K562 (cell line): ENCODE data around the gene LINGO4. TPM values are rescaled to one million over a fixed set of nuclear protein-coding genes. Genes with fewer than 3 reads are reported as not detected.

ENCODE experiments used
- ATAC-seq: fragments of 200-7000 bp; cut with Tn5 transposase; 3 replicates; pipeline ENCODE4 v1.9.1; 2020; ENCODE audit warnings: moderate library complexity
- BruUV-seq: library from RNA; stranded (reverse); fragments of 400-500 nt; replicated peaks from 2 replicates; lab custom pipeline; 2021; lab: Mats Ljungman, UMichigan
- CTCF ChIA-PET: fragments of 300-600 bp; formaldehyde crosslinking; extraction: SDS; loops from one replicate; lab custom pipeline; 2021; ENCODE audit warnings: low intra/inter-chr PET ratio; lab: Yijun Ruan, JAX
- POLR2A ChIA-PET: fragments of 300-600, 350-650 bp; sonication (Branson Sonifier 250); formaldehyde crosslinking; extraction: SDS; loops from one replicate; lab custom pipeline; 2021; ENCODE audit warnings: antibody characterized with exemption, inconsistent platforms; lab: Yijun Ruan, JAX
- DNase-seq, 4 experiments: peaks; one replicate each; pipeline versions ENCODE4 v3.0.0 to v3.0.0-alpha.2; 2011 to 2018; ENCODE audit warnings: low spot score in 3 of 4, mixed read lengths in 3 of 4; ENCODE audit errors: extremely low read depth in 1 of 4
- FAIRE-seq: peaks from 2 replicates; lab custom pipeline; 2011; peaks lifted over from hg19 to GRCh38; lab: Jason Lieb, UNC
- H2AFZ ChIP-seq: 2 replicates; pipeline ENCODE4 v1.6.0; 2011; ENCODE audit warnings: low read depth, low read length, control low read depth, inconsistent platforms
- H3K27ac ChIP-seq: fragments of 200-600 bp; 3 replicates; pipeline ENCODE4 v1.8.0; 2011; ENCODE audit warnings: low read depth, mild to moderate bottlenecking, control low read depth, inconsistent platforms, low read length, moderate library complexity, mixed read lengths; ENCODE audit errors: extremely low read depth
- H3K27me3 ChIP-seq, 2 experiments: fragments of 300-600 bp in 1 of 2; 2 replicates in 1 of 2; 3 replicates in 1 of 2; pipeline versions ENCODE4 v1.6.0 to v1.8.0; 2011; ENCODE audit warnings: inconsistent platforms in 2 of 2, low read length in 2 of 2, mild to moderate bottlenecking in 1 of 2, mixed read lengths in 1 of 2, moderate library complexity in 1 of 2; ENCODE audit not compliant: control insufficient read depth in 2 of 2, insufficient read depth in 2 of 2
- H3K36me3 ChIP-seq: fragments of 300-600 bp; 3 replicates; pipeline ENCODE4 v1.8.0; 2011; ENCODE audit warnings: mild to moderate bottlenecking, low read length, inconsistent platforms; ENCODE audit not compliant: control insufficient read depth, insufficient read depth
- H3K4me1 ChIP-seq, 2 experiments: fragments of 200-600 bp in 1 of 2; replicated peaks in 1 of 2; 2 replicates in 1 of 2; 3 replicates in 1 of 2; pipeline versions ENCODE4 v1.5.1 to v1.8.0; 2011; ENCODE audit warnings: inconsistent platforms in 2 of 2, low read length in 2 of 2, mild to moderate bottlenecking in 1 of 2, mixed read lengths in 1 of 2, moderate library complexity in 1 of 2; ENCODE audit not compliant: control insufficient read depth in 2 of 2, insufficient read depth in 2 of 2
- H3K4me2 ChIP-seq: 2 replicates; pipeline ENCODE4 v1.6.1; 2011; ENCODE audit warnings: low read length, control low read depth, inconsistent platforms, mixed read lengths; ENCODE audit not compliant: insufficient read depth
- H3K4me3 ChIP-seq: fragments of 200-600 bp; sonication (generic), shearing (Covaris generic); 2 replicates; pipeline ENCODE4 v1.5.1; 2016; ENCODE audit warnings: control low read depth, inconsistent platforms
- H3K79me2 ChIP-seq: fragments of 200-600 bp; 3 replicates; pipeline ENCODE4 v1.8.0; 2011; ENCODE audit warnings: low read length, inconsistent platforms; ENCODE audit not compliant: control insufficient read depth, insufficient read depth
- H3K9ac ChIP-seq, 2 experiments: 2 replicates each; pipeline versions ENCODE4 v1.6.0 to v1.6.1; 2011; ENCODE audit warnings: low read depth in 2 of 2, low read length in 2 of 2, control low read depth in 1 of 2, inconsistent platforms in 1 of 2, mild to moderate bottlenecking in 1 of 2, mixed read lengths in 1 of 2; ENCODE audit not compliant: insufficient read depth in 1 of 2
- H3K9me1 ChIP-seq: one replicate; pipeline ENCODE4 v1.6.0; 2011; ENCODE audit warnings: inconsistent platforms, mild to moderate bottlenecking, low read length, moderate library complexity; ENCODE audit not compliant: control insufficient read depth, insufficient read depth
- H3K9me3 ChIP-seq: replicated peaks from 2 replicates; pipeline ENCODE4 v1.5.1; 2011; ENCODE audit warnings: low read depth, low read length, inconsistent platforms; ENCODE audit not compliant: control insufficient read depth, insufficient read depth
- H4K20me1 ChIP-seq: replicated peaks from 2 replicates; pipeline ENCODE4 v1.6.1; 2011; ENCODE audit warnings: low read length, inconsistent platforms, mixed read lengths; ENCODE audit not compliant: control insufficient read depth, insufficient read depth
- CEBPB ChIP-seq: fragments of 450-650 bp; IDR thresholded peaks from 2 replicates; pipeline ENCODE4 v1.6.1; 2016; ENCODE audit warnings: missing genetic modification characterization, missing compliant biosample characterization
- SPI1 ChIP-seq: IDR thresholded peaks from 2 replicates; pipeline ENCODE4 v1.6.1; 2011; ENCODE audit warnings: low read depth, low read length, control low read depth, borderline replicate concordance
- WGBS: fragments of 100-300 bp; shearing (Covaris generic); methylation state at CpG from one replicate; pipeline ENCODE4 v1.1.6; 2016; ENCODE audit warnings: low coverage, mixed read lengths; ENCODE audit not compliant: insufficient coverage; ENCODE audit errors: missing lambda C conversion rate; 5-methylcytosine and 5-hydroxymethylcytosine counted together
- in situ Hi-C: fragments of 300-500 bp; cut with MboI; formaldehyde crosslinking; loops from 4 replicates; pipeline ENCODE4 v1.15.0; 2018; ENCODE audit warnings: inconsistent platforms, mixed read lengths
- intact Hi-C: fragments of 100-400 bp; cut with micrococcal nuclease; formaldehyde crosslinking; loops from 2 replicates; pipeline ENCODE4 v1.14.2; 2022
- polyA plus RNA-seq, 8 experiments: library from polyadenylated mRNA; depleted of rRNA in 4 of 8; stranded (reverse) in 5 of 8; unstranded in 3 of 8; fragments of >200 nt; fragmentation: Nextera tagmentation in 2 of 8; fragmentation: Illumina TruSeq in 1 of 8; extraction: Ambion mirVana in 2 of 8; extraction: Trizol in 1 of 8; gene quantifications; 2 replicates each; pipeline versions ENCODE4 v1.2.1 to v1.2.3, GENCODE V29; 2011 to 2014; ENCODE audit warnings: inconsistent platforms in 1 of 8, missing spikeins in 1 of 8
- total RNA-seq, 7 experiments: library from RNA; depleted of rRNA in 6 of 7; stranded (reverse); fragments of >200 nt in 6 of 7; fragmentation: Illumina TruSeq in 2 of 7; extraction: Trizol in 2 of 7; gene quantifications; 2 replicates each; pipeline versions ENCODE4 v1.2.1 to v1.2.3, GENCODE V29; 2011 to 2021; ENCODE audit warnings: low replicate concordance in 1 of 7
- TF ChIP-seq, protein P1 (sequence below): fragments of 450-650 bp; IDR thresholded peaks from 2 replicates; pipeline ENCODE4 v1.6.1; 2018; ENCODE audit not compliant: partially characterized antibody
- TF ChIP-seq, protein P2 (sequence below): IDR thresholded peaks from 2 replicates; pipeline ENCODE4 v1.6.1; 2016; ENCODE audit warnings: missing genetic modification characterization, missing compliant biosample characterization
- TF ChIP-seq, protein P3 (sequence below), 2 experiments: IDR thresholded peaks; 2 replicates each; pipeline ENCODE4 v1.6.1; 2011; ENCODE audit warnings: borderline replicate concordance in 1 of 2, control low read depth in 1 of 2, low read depth in 1 of 2, low read length in 1 of 2, mild to moderate bottlenecking in 1 of 2, mixed read lengths in 1 of 2, moderate library complexity in 1 of 2; ENCODE audit not compliant: insufficient read depth in 1 of 2, insufficient read length in 1 of 2, poor library complexity in 1 of 2, severe bottlenecking in 1 of 2; ENCODE audit errors: extremely low read depth in 1 of 2

The LINGO4 gene
- total and polyA plus RNA-seq, 9 of the 15 experiments (the other 6 are each of a cell fraction or from before 2014, with no cell fraction given): not detected

GRCh38 chr1:151817353-151817730, 12.1 kb upstream of the LINGO4 start:
- no peaks in the 10 kb centered on the region for H3K9me3 ChIP-seq
- no peak overlapping the region for H2AFZ ChIP-seq
- ATAC-seq: no peak
- no peak for FAIRE-seq
- H3K27ac ChIP-seq: no peak overlapping the region
- TF ChIP-seq, protein P1, sequence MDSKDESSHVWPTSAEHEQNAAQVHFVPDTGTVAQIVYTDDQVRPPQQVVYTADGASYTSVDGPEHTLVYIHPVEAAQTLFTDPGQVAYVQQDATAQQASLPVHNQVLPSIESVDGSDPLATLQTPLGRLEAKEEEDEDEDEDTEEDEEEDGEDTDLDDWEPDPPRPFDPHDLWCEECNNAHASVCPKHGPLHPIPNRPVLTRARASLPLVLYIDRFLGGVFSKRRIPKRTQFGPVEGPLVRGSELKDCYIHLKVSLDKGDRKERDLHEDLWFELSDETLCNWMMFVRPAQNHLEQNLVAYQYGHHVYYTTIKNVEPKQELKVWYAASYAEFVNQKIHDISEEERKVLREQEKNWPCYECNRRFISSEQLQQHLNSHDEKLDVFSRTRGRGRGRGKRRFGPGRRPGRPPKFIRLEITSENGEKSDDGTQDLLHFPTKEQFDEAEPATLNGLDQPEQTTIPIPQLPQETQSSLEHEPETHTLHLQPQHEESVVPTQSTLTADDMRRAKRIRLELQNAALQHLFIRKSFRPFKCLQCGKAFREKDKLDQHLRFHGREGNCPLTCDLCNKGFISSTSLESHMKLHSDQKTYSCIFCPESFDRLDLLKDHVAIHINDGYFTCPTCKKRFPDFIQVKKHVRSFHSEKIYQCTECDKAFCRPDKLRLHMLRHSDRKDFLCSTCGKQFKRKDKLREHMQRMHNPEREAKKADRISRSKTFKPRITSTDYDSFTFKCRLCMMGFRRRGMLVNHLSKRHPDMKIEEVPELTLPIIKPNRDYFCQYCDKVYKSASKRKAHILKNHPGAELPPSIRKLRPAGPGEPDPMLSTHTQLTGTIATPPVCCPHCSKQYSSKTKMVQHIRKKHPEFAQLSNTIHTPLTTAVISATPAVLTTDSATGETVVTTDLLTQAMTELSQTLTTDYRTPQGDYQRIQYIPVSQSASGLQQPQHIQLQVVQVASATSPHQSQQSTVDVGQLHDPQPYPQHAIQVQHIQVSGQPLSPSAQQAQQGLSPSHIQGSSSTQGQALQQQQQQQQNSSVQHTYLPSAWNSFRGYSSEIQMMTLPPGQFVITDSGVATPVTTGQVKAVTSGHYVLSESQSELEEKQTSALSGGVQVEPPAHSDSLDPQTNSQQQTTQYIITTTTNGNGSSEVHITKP: no peak
- no peak for TF ChIP-seq CEBPB (tag)
- TF ChIP-seq SPI1: peak; percentile 26; the same call in 1 of the 2 replicates
- TF ChIP-seq, protein P2, sequence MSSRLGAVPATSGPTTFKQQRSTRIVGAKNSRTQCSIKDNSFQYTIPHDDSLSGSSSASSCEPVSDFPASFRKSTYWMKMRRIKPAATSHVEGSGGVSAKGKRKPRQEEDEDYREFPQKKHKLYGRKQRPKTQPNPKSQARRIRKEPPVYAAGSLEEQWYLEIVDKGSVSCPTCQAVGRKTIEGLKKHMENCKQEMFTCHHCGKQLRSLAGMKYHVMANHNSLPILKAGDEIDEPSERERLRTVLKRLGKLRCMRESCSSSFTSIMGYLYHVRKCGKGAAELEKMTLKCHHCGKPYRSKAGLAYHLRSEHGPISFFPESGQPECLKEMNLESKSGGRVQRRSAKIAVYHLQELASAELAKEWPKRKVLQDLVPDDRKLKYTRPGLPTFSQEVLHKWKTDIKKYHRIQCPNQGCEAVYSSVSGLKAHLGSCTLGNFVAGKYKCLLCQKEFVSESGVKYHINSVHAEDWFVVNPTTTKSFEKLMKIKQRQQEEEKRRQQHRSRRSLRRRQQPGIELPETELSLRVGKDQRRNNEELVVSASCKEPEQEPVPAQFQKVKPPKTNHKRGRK (tag): no peak
- TF ChIP-seq, protein P3, sequence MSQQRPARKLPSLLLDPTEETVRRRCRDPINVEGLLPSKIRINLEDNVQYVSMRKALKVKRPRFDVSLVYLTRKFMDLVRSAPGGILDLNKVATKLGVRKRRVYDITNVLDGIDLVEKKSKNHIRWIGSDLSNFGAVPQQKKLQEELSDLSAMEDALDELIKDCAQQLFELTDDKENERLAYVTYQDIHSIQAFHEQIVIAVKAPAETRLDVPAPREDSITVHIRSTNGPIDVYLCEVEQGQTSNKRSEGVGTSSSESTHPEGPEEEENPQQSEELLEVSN (IDR thresholded peaks at IDR 0.05; ENCODE audit: borderline replicate concordance in 1 of 2, extremely low read depth in 1 of 2, insufficient read depth in 1 of 2, insufficient read length in 1 of 2, low read depth in 1 of 2, low read length in 1 of 2, poor library complexity in 1 of 2, severe bottlenecking in 1 of 2): peak in 1 of 2 experiments; percentile 24
- POLR2A ChIA-PET: no interaction called here
- in situ Hi-C loops: no loop called here
- no peak for DNase-seq
- no TSS peak for BruUV-seq
- H3K79me2 ChIP-seq: no peaks in the 10 kb centered on the region
- H3K9ac ChIP-seq: peak overlapping the region in 1 of 2 experiments; percentile 33; a peak in 1 of 4 replicates
- H3K4me2 ChIP-seq: no peak overlapping the region
- H3K4me3 ChIP-seq: no peak overlapping the region
- WGBS: 1% methylated on average over 7 of the region's 7 CpGs
- H3K4me1 ChIP-seq: peaks cover 0 to 1% of the 10 kb centered on the region in 2 experiments; a peak in 2 of 5 replicates
- H3K9me1 ChIP-seq: no peaks in the 10 kb centered on the region
- H3K27me3 ChIP-seq: peaks cover 64 to 80% of the 10 kb centered on the region in 2 experiments
- CTCF ChIA-PET: no interaction called here
- intact Hi-C loops: no loop called here
- no peaks in the 10 kb centered on the region for H3K36me3 ChIP-seq
- peaks cover 10% of the 10 kb centered on the region; the same call in 1 of the 2 replicates for H4K20me1 ChIP-seq
